ENCODE data around the gene GSPT1.
"Not testable (repeated sequence)": the region's sequence is repeated elsewhere in the genome, so short reads cannot be mapped to it uniquely, and the experiment has no call there.

GSPT1 gene

GRCh38 chr16:11915644-11916523 is at the start of gene GSPT1:
Gene GSPT1 (minus strand): TSS chr16:11915956. CDS start chr16:11915720, 236 bp downstream.
- peak; percentile 93 for DNase-seq

- no peak for DNase-seq
Measured at GRCh38 chr16:11964761-11965551, 49.2 kb upstream of the GSPT1 start, which contains the start of gene TNFRSF17. Gene TNFRSF17 (plus strand): TSS chr16:11965210. CDS start chr16:11965325, 115 bp downstream.

GRCh38 chr16:11963706-11964105 is 48.0 kb upstream of the GSPT1 start:
- DNase-seq, result no peak

- not testable (repeated sequence) for DNase-seq
Measured at GRCh38 chr16:11962978-11963377, 47.2 kb upstream of the GSPT1 start.

GRCh38 chr16:11962457-11962856 is 46.7 kb upstream of the GSPT1 start:
- not testable (repeated sequence) for DNase-seq

GRCh38 chr16:11957591-11958395 is 42.0 kb upstream of the GSPT1 start:
- no peak for DNase-seq

- no peak for DNase-seq
Measured at GRCh38 chr16:11956558-11956957, 40.8 kb upstream of the GSPT1 start.

GRCh38 chr16:11955713-11956123 is 40.0 kb upstream of the GSPT1 start:
- peak; percentile 44 for DNase-seq

GRCh38 chr16:11953576-11953975 is 37.8 kb upstream of the GSPT1 start:
- not testable (repeated sequence) for DNase-seq

- no peak for DNase-seq
Measured at GRCh38 chr16:11950388-11950787, 34.6 kb upstream of the GSPT1 start.

GRCh38 chr16:11949527-11949926 is 33.8 kb upstream of the GSPT1 start:
- no peak for DNase-seq

- DNase-seq, result no peak
Measured at GRCh38 chr16:11948819-11949218, 33.1 kb upstream of the GSPT1 start.

- no peak for DNase-seq
Measured at GRCh38 chr16:11946433-11946832, 30.7 kb upstream of the GSPT1 start.

GRCh38 chr16:11941945-11942344 is 26.2 kb upstream of the GSPT1 start, which contains the start of gene NPIPB2:
Gene NPIPB2 (minus strand): TSS chr16:11942045. CDS start chr16:11942045, 0 bp downstream.
- DNase-seq, result not testable (repeated sequence)

- DNase-seq, result not testable (repeated sequence)
Measured at GRCh38 chr16:11927350-11927749, 11.6 kb upstream of the GSPT1 start.

- DNase-seq, result not testable (repeated sequence)
Measured at GRCh38 chr16:11924046-11924445, 8.3 kb upstream of the GSPT1 start.

- DNase-seq, result no peak
Measured at GRCh38 chr16:11916524-11917285, 949 bp upstream of the GSPT1 start.

- no peak for DNase-seq
Measured at GRCh38 chr16:11915114-11915643, 577 bp downstream of the GSPT1 start.

- DNase-seq, result no peak
Measured at GRCh38 chr16:11914210-11915113, 1.3 kb downstream of the GSPT1 start.

GRCh38 chr16:11913425-11914079 is 2.2 kb downstream of the GSPT1 start:
- no peak for DNase-seq

Data from GOT3 (cell line).